Testis (tissue), 3 donors: ENCODE data around the gene HAO1. TPM values are rescaled to one million over a fixed set of nuclear protein-coding genes. Genes with fewer than 3 reads are reported as not detected.

Source experiments
- DNase-seq: peaks from one replicate; pipeline ENCODE4 v3.0.0-alpha.2; 2019
- H3K27ac ChIP-seq, 2 donors: fragments of 200-600 bp; sonication (generic); one replicate each; pipeline ENCODE4 v1.5.1; 2019
- H3K27me3 ChIP-seq: fragments of 200-600 bp; sonication (generic); one replicate; pipeline ENCODE4 v1.5.1; 2019
- H3K36me3 ChIP-seq: fragments of 200-600 bp; sonication (generic); one replicate; pipeline ENCODE4 v1.5.1; 2017; ENCODE audit warnings: low read depth; ENCODE audit errors: missing control alignments
- H3K4me1 ChIP-seq: fragments of 200-600 bp; sonication (generic); one replicate; pipeline ENCODE4 v1.5.1; 2019
- H3K4me3 ChIP-seq, 2 donors: fragments of 200-600 bp; sonication (generic); one replicate each; pipeline ENCODE4 v1.5.1; 2017 to 2019
- H3K9me3 ChIP-seq: fragments of 200-600 bp; sonication (generic); one replicate; pipeline ENCODE4 v1.5.1; 2017
- CTCF ChIP-seq, 3 experiments: fragments of 450-650 bp in 2 of 3; fragments of 200-600 bp in 1 of 3; sonication (generic) in 1 of 3; IDR thresholded peaks; one replicate each; pipeline ENCODE4 v1.5.1; 2016 to 2019; ENCODE audit warnings: antibody characterized with exemption in 3 of 3, mild to moderate bottlenecking in 2 of 3, moderate library complexity in 1 of 3
- POLR2A ChIP-seq: fragments of 450-650 bp; IDR thresholded peaks from one replicate; pipeline ENCODE4 v1.6.1; 2017; ENCODE audit warnings: antibody characterized with exemption, mild to moderate bottlenecking, moderate library complexity
- WGBS, 2 donors: methylation state at CpG; one replicate each; pipeline ENCODE4 v1.1.5; 2018; 5-methylcytosine and 5-hydroxymethylcytosine counted together
- intact Hi-C: fragments of 100-400 bp; cut with DNase I; formaldehyde crosslinking; loops from one replicate; pipeline ENCODE4 v1.15.1; 2023; ENCODE audit warnings: low total_unique reads
- polyA plus RNA-seq: library from polyadenylated mRNA; stranded (reverse); fragments of 350-450 nt; fragmentation: Illumina TruSeq; extraction: RNeasy Lipid Tissue Mini Kit (QIAGEN cat#74804); gene quantifications from one replicate; pipeline ENCODE4 v1.2.3, GENCODE V29; 2014; ENCODE audit warnings: low read depth, low replicate concordance; ENCODE audit not compliant: insufficient read depth
- total RNA-seq, 2 donors: library from RNA; depleted of rRNA; stranded (reverse); fragments of >200 nt; gene quantifications; one replicate each; pipeline ENCODE4 v1.2.3, GENCODE V29; 2016

HAO1 gene
- total and polyA plus RNA-seq, 3 donors from 2014 or later = 0.16 TPM; not detected in 2

DNA sequence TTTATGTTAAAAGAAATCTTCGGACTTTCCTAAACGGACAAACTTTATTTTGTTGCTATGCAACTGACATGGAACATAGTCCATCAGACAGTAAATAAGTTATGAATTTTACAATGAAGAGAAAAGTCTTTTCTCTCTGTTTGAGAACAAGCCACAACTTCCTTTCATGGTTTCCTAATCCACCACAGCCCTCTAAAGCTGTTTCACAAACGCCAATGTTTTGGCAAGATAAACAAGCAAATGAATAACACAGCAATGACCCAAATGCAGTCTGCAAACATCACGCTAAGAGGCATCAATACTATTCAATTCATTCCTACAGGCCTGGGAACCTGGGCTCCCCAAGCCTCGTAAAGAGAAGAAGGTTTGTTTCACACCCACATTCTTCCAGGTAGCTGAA lies 60.4 kb downstream of the HAO1 start:
- Histone ChIP-seq H3K9me3 (no peaks in the 10 kb centered on the region), H3K4me1 (no peaks in the 10 kb centered on the region), H3K36me3 (no peaks in the 10 kb centered on the region), H3K27ac (no peak overlapping the region), H3K4me3 (no peak overlapping the region), H3K27me3 (no peaks in the 10 kb centered on the region)
- intact Hi-C loops = no loop called here
- 64 to 68% methylated on average over 5 of the region's 5 CpGs for WGBS, 2 donors
- no peak for TF ChIP-seq CTCF (IDR thresholded peaks at IDR 0.05)
- TF ChIP-seq POLR2A = no peak
- no peak for DNase-seq

- intact Hi-C loops = no loop called here
- Histone ChIP-seq H3K4me3 (no peak overlapping the region), H3K4me1 (no peaks in the 10 kb centered on the region), H3K27me3 (no peaks in the 10 kb centered on the region), H3K9me3 (no peaks in the 10 kb centered on the region), H3K36me3 (no peaks in the 10 kb centered on the region), H3K27ac (no peak overlapping the region)
- 71 to 86% methylated on average over 2 of the region's 2 CpGs for WGBS, 2 donors
- no peak for TF ChIP-seq POLR2A
- TF ChIP-seq CTCF (IDR thresholded peaks at IDR 0.05) = no peak
- no peak for DNase-seq
These were observed 72.2 kb downstream of the HAO1 start for GRCh38 chr20:7868108-7868507.

DNA sequence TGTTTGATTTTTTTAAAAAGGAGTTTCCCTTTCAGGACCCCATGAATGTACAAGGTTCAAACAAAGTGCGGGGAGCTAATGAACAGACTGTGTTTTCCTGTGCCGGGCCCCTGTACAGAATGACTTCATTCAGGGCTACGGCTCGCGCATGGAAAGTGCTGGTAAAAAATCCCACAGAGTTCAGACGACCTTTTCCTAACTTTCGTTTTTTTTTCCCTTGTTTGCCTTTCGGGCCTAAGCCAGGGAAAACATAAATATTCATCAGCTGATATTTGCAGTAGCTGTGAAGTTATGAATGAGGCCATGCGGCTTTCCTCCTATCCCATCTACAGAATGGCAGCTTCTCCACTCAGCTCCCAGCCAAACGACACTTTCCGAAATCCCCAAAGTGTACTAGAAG lies 74.0 kb downstream of the HAO1 start:
- WGBS, 2 donors = 18 to 38% methylated on average over 11 of the region's 11 CpGs
- Histone ChIP-seq H3K9me3 (no peaks in the 10 kb centered on the region), H3K4me1 (no peaks in the 10 kb centered on the region), H3K4me3 (no peak overlapping the region), H3K27ac (no peak overlapping the region), H3K27me3 (no peaks in the 10 kb centered on the region), H3K36me3 (no peaks in the 10 kb centered on the region)
- intact Hi-C loops = no loop called here
- no peak for DNase-seq
- TF ChIP-seq CTCF (IDR thresholded peaks at IDR 0.05) (no peak), POLR2A (no peak)

- 31 to 37% methylated on average over 3 of the region's 3 CpGs for WGBS, 2 donors
- intact Hi-C loops = no loop called here
- Histone ChIP-seq H3K4me1 (no peaks in the 10 kb centered on the region), H3K27me3 (no peaks in the 10 kb centered on the region), H3K9me3 (no peaks in the 10 kb centered on the region), H3K27ac (no peak overlapping the region), H3K36me3 (no peaks in the 10 kb centered on the region), H3K4me3 (no peak overlapping the region)
- peak; percentile 25 for DNase-seq
- TF ChIP-seq POLR2A (no peak), CTCF (IDR thresholded peaks at IDR 0.05) (peak in 2 of 3 experiments; percentile 13 to 31)
These were observed 80.9 kb downstream of the HAO1 start for GRCh38 chr20:7859356-7859802.

- Histone ChIP-seq H3K27me3 (no peaks in the 10 kb centered on the region), H3K9me3 (no peaks in the 10 kb centered on the region), H3K36me3 (no peaks in the 10 kb centered on the region), H3K4me1 (no peaks in the 10 kb centered on the region), H3K27ac (no peak overlapping the region), H3K4me3 (no peak overlapping the region)
- intact Hi-C loops = no loop called here
- WGBS, 2 donors = 51 to 54% methylated on average over 4 of the region's 4 CpGs
- TF ChIP-seq POLR2A (no peak), CTCF (IDR thresholded peaks at IDR 0.05) (no peak)
- no peak for DNase-seq
These were observed 81.5 kb downstream of the HAO1 start for GRCh38 chr20:7858734-7859250.
